HCT116 (cell line): ENCODE data around the gene PSD. TPM values are rescaled to one million over a fixed set of nuclear protein-coding genes. Genes with fewer than 3 reads are reported as not detected.

Experiments used
- ATAC-seq: fragments of 200-7000 bp; cut with Tn5 transposase; 2 replicates; pipeline ENCODE4 v1.9.1; 2020; ENCODE audit warnings: mild to moderate bottlenecking, moderate library complexity
- BruUV-seq: library from RNA; stranded (reverse); fragments of 400-500 nt; replicated peaks from 2 replicates; lab custom pipeline; 2021; lab: Mats Ljungman, UMichigan
- CTCF ChIA-PET: fragments of 300-600 bp; sonication (Branson Sonifier 250); formaldehyde crosslinking; loops from one replicate; lab custom pipeline; 2021; ENCODE audit warnings: antibody characterized with exemption; lab: Charles Lee
- POLR2A ChIA-PET: fragments of 300-600, 350-600 bp; sonication (Branson Sonifier 250); formaldehyde crosslinking; loops from one replicate; lab custom pipeline; 2021; ENCODE audit warnings: antibody characterized with exemption; lab: Charles Lee
- RAD21 ChIA-PET, 2 experiments: fragments of 300-600 bp; sonication (Branson Sonifier 250); formaldehyde crosslinking; loops; one replicate each; lab custom pipeline; 2023; ENCODE audit warnings: low total read pairs in 2 of 2; ENCODE audit not compliant: uncharacterized antibody in 2 of 2, unreplicated experiment in 2 of 2, low non-redundant PET in 1 of 2; lab: Charles Lee
- DNase-seq: peaks from one replicate; pipeline ENCODE4 v3.0.0-alpha.2; 2010; ENCODE audit warnings: low read depth, low spot score
- H2AFZ ChIP-seq: fragments of 200-600 bp; shearing (Covaris generic), sonication (generic); 2 replicates; pipeline ENCODE4 v1.6.1; 2017; ENCODE audit warnings: low read depth, mixed run types, mixed read lengths, antibody characterized with exemption, low read length; ENCODE audit not compliant: poor library complexity, severe bottlenecking
- H3K27ac ChIP-seq: 2 replicates; pipeline ENCODE4 v1.5.1; 2012; ENCODE audit warnings: low read depth, low read length
- H3K27me3 ChIP-seq: fragments of 200-600 bp; sonication (generic); 2 replicates; pipeline ENCODE4 v1.6.1; 2016; ENCODE audit warnings: mixed run types, low read length, mixed read lengths; ENCODE audit not compliant: insufficient read depth
- H3K36me3 ChIP-seq, 2 experiments: fragments of 200-500 bp in 1 of 2; fragments of 200-600 bp in 1 of 2; sonication (Bioruptor generic) in 1 of 2; sonication (generic) in 1 of 2; 2 replicates each; pipeline versions ENCODE4 v1.5.1 to v1.6.1; 2014 to 2016; ENCODE audit warnings: low read length in 2 of 2, inconsistent platforms in 1 of 2, mixed read lengths in 1 of 2, mixed run types in 1 of 2; ENCODE audit not compliant: insufficient read depth in 2 of 2, control insufficient read depth in 1 of 2
- H3K4me1 ChIP-seq, 2 experiments: fragments of 200-600 bp in 1 of 2; sonication (generic) in 1 of 2; 2 replicates each; pipeline versions ENCODE4 v1.5.1 to v1.6.1; 2012 to 2017; ENCODE audit warnings: low read length in 2 of 2, inconsistent platforms in 1 of 2, mild to moderate bottlenecking in 1 of 2, mixed read lengths in 1 of 2, mixed run types in 1 of 2, moderate library complexity in 1 of 2; ENCODE audit not compliant: insufficient read depth in 2 of 2, control insufficient read depth in 1 of 2
- H3K4me2 ChIP-seq: fragments of 200-600 bp; sonication (generic); 2 replicates; pipeline ENCODE4 v1.6.1; 2017; ENCODE audit warnings: mixed run types, low read length, mixed read lengths
- H3K4me3 ChIP-seq, 2 experiments: fragments of 200-600 bp in 1 of 2; sonication (generic) in 1 of 2; replicated peaks in 1 of 2; 2 replicates each; pipeline ENCODE4 v1.5.1; 2011 to 2016; ENCODE audit warnings: low read length in 2 of 2, control low read depth in 1 of 2, low read depth in 1 of 2, mild to moderate bottlenecking in 1 of 2, mixed read lengths in 1 of 2, mixed run types in 1 of 2
- H3K79me2 ChIP-seq: fragments of 200-600 bp; sonication (generic); 2 replicates; pipeline ENCODE4 v1.6.1; 2017; ENCODE audit warnings: mild to moderate bottlenecking, mixed run types, low read length, moderate library complexity, mixed read lengths; ENCODE audit not compliant: insufficient read depth
- H3K9ac ChIP-seq: fragments of 200-600 bp; sonication (generic); 2 replicates; pipeline ENCODE4 v1.6.1; 2016; ENCODE audit warnings: low read length, mixed read lengths
- H3K9me2 ChIP-seq: fragments of 200-600 bp; sonication (generic), shearing (Covaris generic); 2 replicates; pipeline ENCODE4 v1.6.1; 2017; ENCODE audit warnings: mixed run types, mild to moderate bottlenecking, moderate library complexity; ENCODE audit not compliant: insufficient read depth
- H3K9me3 ChIP-seq, 2 experiments: fragments of 200-500 bp in 1 of 2; fragments of 200-600 bp in 1 of 2; sonication (Bioruptor generic) in 1 of 2; sonication (generic) in 1 of 2; 2 replicates each; pipeline ENCODE4 v1.6.1; 2014 to 2017; ENCODE audit warnings: low read length in 2 of 2, mixed read lengths in 2 of 2, inconsistent platforms in 1 of 2, low read depth in 1 of 2, mild to moderate bottlenecking in 1 of 2, mixed run types in 1 of 2, moderate library complexity in 1 of 2; ENCODE audit not compliant: control insufficient read depth in 1 of 2, insufficient read depth in 1 of 2
- H4K20me1 ChIP-seq: fragments of 200-600 bp; sonication (generic), shearing (Covaris generic); 2 replicates; pipeline ENCODE4 v1.6.1; 2017; ENCODE audit warnings: mixed run types, mild to moderate bottlenecking, moderate library complexity; ENCODE audit not compliant: insufficient read depth
- CBX3 ChIP-seq: IDR thresholded peaks from 2 replicates; pipeline ENCODE4 v1.6.1; 2012; ENCODE audit warnings: low read depth
- CTCF ChIP-seq, 3 experiments: fragments of 200-600 bp in 1 of 3; sonication (generic) in 1 of 3; IDR thresholded peaks in 2 of 3; conservative IDR thresholded peaks in 1 of 3; 2 replicates each; pipeline ENCODE4 v1.5.1; 2012 to 2017; ENCODE audit warnings: low read depth in 2 of 3, low read length in 2 of 3, antibody characterized with exemption in 1 of 3, borderline replicate concordance in 1 of 3, control low read depth in 1 of 3, mild to moderate bottlenecking in 1 of 3, mixed read lengths in 1 of 3, mixed run types in 1 of 3, moderate library complexity in 1 of 3; ENCODE audit not compliant: insufficient read depth in 1 of 3
- EGR1 ChIP-seq: IDR thresholded peaks from 2 replicates; pipeline ENCODE4 v1.6.1; 2012; ENCODE audit warnings: low read depth
- ELF1 ChIP-seq: IDR thresholded peaks from 2 replicates; pipeline ENCODE4 v1.6.1; 2012; ENCODE audit warnings: low read depth, borderline replicate concordance
- EZH2 ChIP-seq: fragments of 200-600 bp; sonication (generic); IDR thresholded peaks from 2 replicates; pipeline ENCODE4 v1.6.1; 2017; ENCODE audit warnings: antibody characterized with exemption, mixed run types
- EZH2phosphoT487 ChIP-seq: fragments of 200-600 bp; IDR thresholded peaks from 2 replicates; pipeline ENCODE4 v1.6.1; 2018; ENCODE audit warnings: antibody characterized with exemption, borderline replicate concordance
- POLR2A ChIP-seq: IDR thresholded peaks from 2 replicates; pipeline ENCODE4 v1.7.0; 2011; ENCODE audit warnings: borderline replicate concordance; ENCODE audit not compliant: insufficient read depth, insufficient read length; ENCODE audit errors: extremely low read depth
- SIN3A ChIP-seq: IDR thresholded peaks from 2 replicates; pipeline ENCODE4 v1.6.1; 2012; ENCODE audit warnings: low read depth
- SRF ChIP-seq: IDR thresholded peaks from 2 replicates; pipeline ENCODE4 v1.6.1; 2012; ENCODE audit warnings: low read depth
- YY1 ChIP-seq: IDR thresholded peaks from 2 replicates; pipeline ENCODE4 v1.6.1; 2011; ENCODE audit warnings: low read length, low read depth, moderate library complexity, mild to moderate bottlenecking; ENCODE audit not compliant: insufficient replicate concordance; ENCODE audit errors: extremely low read depth
- ZBTB33 ChIP-seq: IDR thresholded peaks from 2 replicates; pipeline ENCODE4 v1.6.1; 2011; ENCODE audit warnings: mild to moderate bottlenecking, low read length, moderate library complexity; ENCODE audit not compliant: insufficient replicate concordance; ENCODE audit errors: extremely low read depth
- ZNF274 ChIP-seq: fragments of 200-500 bp; sonication (Bioruptor generic); IDR thresholded peaks from 2 replicates; pipeline ENCODE4 v1.6.1; 2014; ENCODE audit warnings: mild to moderate bottlenecking, low read depth, low read length, inconsistent platforms
- intact Hi-C: fragments of 100-400 bp; cut with micrococcal nuclease; formaldehyde crosslinking; loops from 2 replicates; pipeline ENCODE4 v1.10.0; 2022
- total RNA-seq: library from RNA; stranded (reverse); gene quantifications from one replicate; pipeline ENCODE4 v1.2.1, GENCODE V29; 2021; ENCODE audit not compliant: unreplicated experiment

The PSD gene
- total RNA-seq, 1 experiment from 2014 or later, result 9.7 TPM

DNA sequence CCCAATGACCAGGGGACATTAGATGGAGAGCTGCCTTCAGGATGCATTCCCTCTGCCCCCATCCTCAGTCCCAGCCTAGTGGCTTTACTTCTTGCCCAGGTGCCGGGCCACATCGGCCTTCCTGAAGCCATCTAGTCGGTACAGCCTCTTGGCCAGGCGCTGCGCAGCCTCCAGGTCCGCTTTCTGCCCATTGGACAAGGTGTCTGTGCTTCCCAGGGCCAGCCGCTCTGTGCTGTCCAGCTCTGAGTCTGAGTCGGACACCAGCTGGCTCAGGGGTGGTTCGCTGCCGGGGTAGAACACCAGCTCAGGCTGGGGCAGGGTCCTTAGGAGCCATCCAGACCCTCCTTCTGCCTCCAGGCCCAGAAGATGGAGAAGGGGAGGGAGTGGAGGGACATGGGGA, 6.3 kb downstream of the PSD start (continued):
- TF ChIP-seq ZBTB33 (no peak), YY1 (no peak), ZNF274 (no peak)

GRCh38 chr10:102411341-102412255, 7.0 kb downstream of the PSD start:
- Histone ChIP-seq H3K27me3 (peaks cover 3% of the 10 kb centered on the region; the same call in 1 of the 2 replicates), H3K4me2 (no peak overlapping the region), H3K36me3 (no peaks in the 10 kb centered on the region), H3K4me3 (no peak overlapping the region), H3K9me2 (no peaks in the 10 kb centered on the region), H3K27ac (no peak overlapping the region), H3K79me2 (no peaks in the 10 kb centered on the region), H3K9me3 (no peaks in the 10 kb centered on the region), H3K9ac (no peak overlapping the region), H3K4me1 (peaks cover 11 to 21% of the 10 kb centered on the region in 2 experiments), H4K20me1 (no peaks in the 10 kb centered on the region), H2AFZ (no peak overlapping the region)
- no TSS peak for BruUV-seq
- POLR2A ChIA-PET, result no interaction called here
- ATAC-seq (no peak), DNase-seq (no peak)
- TF ChIP-seq EZH2phosphoT487, result no peak
- TF ChIP-seq POLR2A, result no peak
- no peak for TF ChIP-seq ZNF274
- TF ChIP-seq CTCF (IDR thresholded peaks at IDR 0.05 in 2 of 3, conservative IDR thresholded peaks at IDR 0.05 in 1 of 3; ENCODE audit: borderline replicate concordance in 1 of 3, insufficient read depth in 1 of 3, low read depth in 2 of 3, low read length in 2 of 3), result no peak
- TF ChIP-seq SRF, result no peak
- no peak for TF ChIP-seq SIN3A
- no peak for TF ChIP-seq EZH2
- no peak for TF ChIP-seq ELF1
- TF ChIP-seq CBX3, result no peak
- TF ChIP-seq YY1, result no peak
- TF ChIP-seq EGR1, result no peak
- CTCF ChIA-PET, result interaction anchor here (1.1 kb wide), 1 partner anchor 12 kb away, joined by 4 read pairs; no protein-coding TSS in a partner anchor
- RAD21 ChIA-PET, result no interaction called here
- intact Hi-C loops, result no loop called here
